DMS53 treated with DMSO at 0.1 percent for 48 hours (cell line): Measurements from ENCODE around the gene IL17C.
"Not testable (repeated sequence)": the region's sequence is repeated elsewhere in the genome, so short reads cannot be mapped to it uniquely, and the experiment has no call there.

Experiments used
- DNase-seq: peaks from one replicate; lab custom pipeline; 2025; ENCODE audit not compliant: unreplicated experiment; lab: John Stamatoyannopoulos, UW

The IL17C gene

GRCh38 chr16:88609426-88609825 is 28.9 kb upstream of the IL17C start:
- not testable (repeated sequence) for DNase-seq

DNA sequence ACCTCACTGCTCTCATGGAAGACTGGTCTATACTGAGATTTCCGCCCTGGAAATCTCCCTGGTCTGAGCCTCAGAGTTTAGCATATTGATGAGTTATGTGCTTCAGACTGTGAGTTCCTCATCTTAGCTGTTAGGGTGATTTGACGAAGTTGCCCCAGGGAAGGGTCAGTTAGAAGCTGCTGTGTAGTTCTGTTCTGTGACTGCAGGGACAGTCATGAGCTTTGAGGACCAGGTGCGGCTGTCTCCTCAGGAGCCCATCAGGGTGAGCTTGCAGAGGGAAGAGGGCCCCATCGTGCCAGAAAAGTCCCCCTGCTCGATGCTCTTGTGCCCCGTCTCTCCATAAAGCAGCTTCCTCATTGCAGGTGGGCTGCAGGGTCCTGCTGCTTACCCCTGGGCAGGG is 28.3 kb upstream of the IL17C start:
- DNase-seq: no peak

DNA sequence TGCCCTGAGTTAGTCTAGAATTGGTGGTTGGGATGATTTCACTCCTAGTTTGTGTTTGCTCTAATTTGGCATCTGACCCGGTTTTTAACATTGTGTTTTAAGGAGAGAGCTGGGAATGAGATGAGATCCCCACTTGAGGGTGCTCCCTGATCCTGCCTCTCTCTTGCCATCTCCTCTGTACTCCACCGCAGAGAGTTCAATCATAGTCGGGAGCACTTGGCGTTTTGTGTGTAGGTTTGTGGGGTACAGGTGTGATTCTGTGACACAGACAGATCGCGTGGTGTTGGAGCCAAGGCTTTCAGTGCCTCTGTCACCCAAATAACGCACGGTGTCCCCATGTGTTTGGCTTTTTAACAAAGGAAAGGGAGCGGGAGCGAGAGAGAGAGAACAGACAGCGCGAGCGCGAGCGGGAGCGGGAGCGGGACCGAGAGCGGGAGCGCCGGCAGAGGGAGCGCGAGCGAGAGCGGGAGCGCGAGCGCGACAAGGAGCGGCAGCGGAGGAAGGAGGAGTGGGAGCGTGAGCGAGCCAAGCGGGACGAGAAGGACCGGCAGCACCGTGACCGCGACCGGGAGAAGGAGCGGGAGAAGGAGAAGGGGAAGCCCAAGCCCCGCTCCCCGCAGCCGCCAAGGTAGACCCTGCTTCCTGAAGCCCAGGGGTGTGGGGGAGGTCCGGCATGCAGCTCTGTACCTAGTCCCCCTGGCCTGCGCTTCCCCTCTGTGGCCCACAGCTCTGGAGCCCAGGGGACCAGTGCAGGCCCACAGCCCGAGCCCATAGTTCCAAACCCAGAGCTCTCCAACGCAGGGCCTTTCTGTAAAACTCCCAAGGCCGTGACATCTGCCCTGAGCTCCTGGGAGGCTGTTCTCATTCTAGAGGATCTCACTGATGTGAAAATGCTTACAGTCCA is 27.2 kb upstream of the IL17C start:
- no peak for DNase-seq

- no peak for DNase-seq
Measured at GRCh38 chr16:88613293-88613692, 25.1 kb upstream of the IL17C start.

- no peak for DNase-seq
Measured at GRCh38 chr16:88613911-88614817, 24.2 kb upstream of the IL17C start.

DNA sequence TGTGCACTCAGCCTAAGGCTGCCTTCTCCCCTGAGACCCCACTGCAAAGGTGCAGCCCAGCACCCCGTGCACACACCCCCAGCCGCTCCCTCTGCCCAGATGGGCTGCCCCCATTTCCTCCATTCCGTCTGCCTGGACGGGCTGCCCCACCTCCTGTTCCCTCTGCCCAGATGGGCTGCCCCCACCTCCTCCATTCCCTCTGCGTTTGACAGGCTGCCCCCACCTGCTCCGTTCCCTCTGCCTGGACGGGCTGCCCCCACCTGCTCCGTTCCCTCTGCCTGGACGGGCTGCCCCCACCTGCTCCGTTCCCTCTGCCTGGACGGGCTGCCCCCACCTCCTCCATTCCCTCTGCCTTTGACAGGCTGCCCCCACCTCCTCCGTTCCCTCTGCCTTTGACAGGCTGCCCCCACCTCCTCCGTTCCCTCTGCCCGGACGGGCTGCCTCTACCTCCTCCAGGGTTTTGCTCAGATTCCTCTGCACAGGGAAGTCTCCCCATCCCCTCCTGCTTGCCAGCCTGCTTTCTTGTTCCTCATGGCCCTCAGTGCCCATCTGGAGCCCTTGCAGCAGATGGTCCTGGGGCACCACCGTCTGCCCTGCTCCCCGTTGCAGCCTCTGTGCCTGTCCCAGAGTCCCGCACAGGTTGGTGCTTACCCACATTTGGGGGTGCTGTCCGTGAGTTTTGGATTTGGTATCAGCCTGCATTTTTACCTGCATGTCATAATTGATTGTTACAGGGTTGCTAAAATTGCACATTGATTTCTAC is 23.4 kb upstream of the IL17C start:
- DNase-seq: no peak

GRCh38 chr16:88616320-88616719 is 22.1 kb upstream of the IL17C start:
- no peak for DNase-seq

GRCh38 chr16:88616736-88617135 is 21.6 kb upstream of the IL17C start:
- no peak for DNase-seq

DNA sequence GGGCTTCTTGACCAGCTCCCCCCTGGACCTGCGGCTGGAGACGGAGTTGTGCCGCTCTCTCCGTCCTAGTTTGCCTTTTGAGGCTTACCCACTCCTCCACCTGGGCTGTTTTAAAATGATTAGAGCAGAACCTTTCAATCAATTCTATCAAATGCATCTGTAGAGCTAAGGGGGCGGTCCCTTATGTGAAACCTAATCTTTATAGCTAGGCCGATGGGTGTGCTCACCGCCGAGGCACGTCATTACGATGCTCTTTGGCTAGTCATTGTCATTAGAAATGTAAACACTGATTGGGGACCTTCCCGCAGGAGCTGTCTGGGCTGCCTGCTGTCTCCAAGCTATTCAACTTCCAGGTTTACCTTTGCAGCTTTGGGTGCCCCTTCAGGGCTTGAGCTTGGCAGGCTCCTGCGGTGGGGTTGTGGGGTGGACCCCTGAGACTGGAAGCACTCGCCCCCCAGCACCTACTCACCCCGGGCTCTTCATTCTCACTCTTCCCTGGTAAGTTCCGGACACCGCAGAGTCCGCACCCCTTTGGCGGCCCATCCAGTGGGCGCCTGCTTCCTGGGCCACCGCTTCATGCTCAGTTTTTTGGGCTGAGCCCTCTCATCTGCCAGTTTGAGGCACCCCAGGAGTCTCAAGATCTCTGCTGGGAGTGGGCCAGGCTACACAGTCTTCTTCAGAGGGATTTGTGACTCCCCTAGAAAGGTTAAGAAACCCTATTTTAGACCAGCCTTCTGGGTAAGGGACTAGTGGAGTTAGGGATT is 20.9 kb upstream of the IL17C start:
- peak; percentile 34 for DNase-seq

GRCh38 chr16:88618182-88618955 is 20.0 kb upstream of the IL17C start:
- no peak for DNase-seq

GRCh38 chr16:88618956-88619667 is 19.3 kb upstream of the IL17C start:
- no peak for DNase-seq

DNA sequence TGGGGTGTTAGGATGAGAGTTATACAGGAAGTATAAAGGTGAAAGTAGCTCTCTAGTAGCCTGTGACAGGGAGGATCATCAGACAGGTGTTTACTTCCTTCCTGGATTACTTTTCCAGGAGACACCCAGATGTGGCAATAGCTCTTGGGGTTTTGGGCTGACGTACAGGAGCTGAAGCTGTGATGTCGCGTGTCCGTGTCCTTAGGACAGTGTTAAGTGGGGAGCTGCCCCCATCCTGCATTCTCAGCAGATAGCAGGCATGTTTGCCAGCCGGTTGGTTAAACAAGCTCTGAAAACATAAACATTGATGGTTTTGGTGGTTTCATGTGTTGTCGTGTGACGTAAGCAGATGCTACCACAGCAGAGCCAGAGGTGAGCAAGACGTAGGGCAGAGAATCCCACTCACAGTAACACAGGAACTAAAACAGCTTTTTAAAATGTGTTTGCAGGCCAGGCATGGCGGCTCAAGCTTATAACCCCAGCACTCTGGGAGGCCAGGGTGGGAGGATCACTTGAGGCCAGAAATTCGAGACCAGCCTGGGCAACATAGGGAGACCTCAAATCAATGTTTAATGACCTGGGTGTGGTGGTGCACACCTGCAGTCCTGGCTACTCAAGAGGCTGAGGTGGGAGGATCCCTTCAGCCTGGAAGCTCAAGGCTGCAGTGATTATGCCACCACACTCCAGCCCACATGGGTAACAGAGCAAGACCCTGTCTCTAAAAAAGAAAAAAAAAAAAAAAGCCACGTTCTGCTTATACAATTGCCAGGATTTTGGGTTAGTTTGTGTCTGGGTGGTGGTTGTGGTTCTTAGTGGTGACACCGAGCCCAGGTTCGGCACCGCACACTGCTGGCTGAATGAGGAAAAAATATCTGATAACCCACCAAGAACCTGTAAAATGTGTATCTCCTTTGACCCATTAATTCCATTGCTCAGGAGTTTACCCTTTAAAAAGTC is 18.2 kb upstream of the IL17C start:
- no peak for DNase-seq

DNA sequence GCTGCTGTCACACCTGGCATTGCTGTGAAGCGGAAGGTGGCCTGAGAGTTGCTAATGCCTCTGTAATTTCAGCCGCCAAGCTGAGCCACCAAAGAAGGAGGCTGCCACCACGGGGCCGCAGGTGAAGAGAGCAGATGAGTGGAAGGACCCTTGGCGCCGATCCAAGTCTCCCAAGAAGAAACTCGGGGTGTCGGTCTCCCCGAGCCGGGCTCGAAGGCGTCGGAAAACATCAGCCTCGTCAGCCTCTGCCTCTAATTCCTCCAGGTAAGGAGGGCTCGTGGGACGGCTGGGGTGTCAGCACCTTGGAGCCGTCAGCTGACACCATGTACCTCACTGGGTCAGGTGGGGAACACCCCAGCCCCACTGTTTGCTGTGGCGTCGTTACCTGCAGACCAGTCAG is 16.2 kb upstream of the IL17C start:
- no peak for DNase-seq

- DNase-seq: no peak
Measured at GRCh38 chr16:88622866-88623265, 15.5 kb upstream of the IL17C start.

DNA sequence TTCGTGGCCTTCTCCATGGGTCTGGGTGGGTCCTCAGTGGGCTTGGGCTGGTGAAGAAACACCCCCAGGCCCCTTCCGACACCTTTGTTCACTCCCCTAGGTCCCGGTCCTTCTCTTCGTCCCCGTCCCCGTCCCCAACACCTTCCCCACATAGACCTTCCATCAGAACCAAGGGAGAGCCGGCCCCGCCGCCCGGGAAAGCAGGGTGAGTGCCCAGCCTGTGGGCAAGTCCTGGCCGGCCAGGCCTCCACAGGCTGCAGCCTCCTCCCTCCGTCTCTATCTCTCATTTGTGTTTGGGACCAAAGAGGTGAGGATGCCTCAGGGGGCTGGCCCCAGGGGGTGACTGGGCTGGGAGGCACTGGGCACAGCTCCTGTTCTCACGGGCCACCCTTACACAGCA is 14.5 kb upstream of the IL17C start:
- DNase-seq: no peak

- DNase-seq: no peak
Measured at GRCh38 chr16:88624481-88624880, 13.9 kb upstream of the IL17C start.

- no peak for DNase-seq
Measured at GRCh38 chr16:88624977-88625576, 13.3 kb upstream of the IL17C start.

GRCh38 chr16:88626646-88627045 is 11.7 kb upstream of the IL17C start:
- no peak for DNase-seq
